Stimulated activated CD4-positive, alpha-beta T cell treated with anti-CD3 and anti-CD28 coated beads, Interleukin-15, amount 100 ng/mL, for 48 hours (primary cell): ENCODE results near the gene ABCC12.

Experiments
- DNase-seq, 2 donors: peaks; one replicate each; pipeline ENCODE4 v3.0.0-alpha.2; 2020; ENCODE audit warnings: low read depth in 2 of 2

Gene ABCC12

GRCh38 chr16:48165961-48166578 lies 10.3 kb upstream of the ABCC12 start:
- DNase-seq = no peak

DNA sequence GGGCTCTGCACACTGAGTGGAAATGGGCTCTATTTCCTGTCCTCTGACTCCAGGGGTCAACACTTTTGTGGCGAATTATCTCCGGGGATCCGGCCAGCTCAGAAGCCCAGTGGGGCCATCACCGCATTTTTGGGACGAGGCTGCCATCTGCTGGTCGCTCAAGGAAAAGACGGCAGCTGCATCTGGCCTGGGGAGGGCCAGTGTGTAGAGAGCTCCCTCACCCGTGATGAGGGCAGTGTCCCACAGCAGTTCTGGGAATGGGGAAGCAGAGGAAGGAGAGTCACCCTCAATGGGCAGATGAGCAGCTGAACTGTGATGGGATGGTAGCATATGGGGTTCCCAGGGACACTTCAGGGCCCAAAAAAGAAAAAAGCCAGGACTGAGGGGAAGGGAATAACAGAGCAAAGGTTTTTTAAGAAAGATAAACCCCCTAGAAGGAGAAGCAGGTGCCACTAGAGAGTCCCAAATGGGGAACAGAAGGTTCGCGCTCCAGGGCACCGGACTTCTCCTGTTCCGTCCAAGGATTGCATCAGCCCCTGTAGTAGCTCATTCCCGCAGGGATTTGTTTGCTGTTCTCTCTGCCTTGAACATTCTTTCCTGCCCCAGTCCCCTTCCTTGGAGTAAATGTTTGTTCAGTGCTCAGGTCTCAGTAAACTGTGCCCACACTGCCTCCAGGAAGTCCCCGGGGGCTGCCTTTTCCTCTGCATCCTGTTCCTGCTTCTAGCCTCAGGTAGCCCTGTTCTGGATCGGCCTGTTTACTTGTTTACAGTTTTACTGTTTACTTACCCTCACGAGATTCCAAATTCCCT lies 9.3 kb upstream of the ABCC12 start:
- DNase-seq = peak; percentile 32 to 51

- DNase-seq = no peak
These were observed 7.1 kb upstream of the ABCC12 start for GRCh38 chr16:48162839-48163410.

- DNase-seq = no peak
These were observed 6.1 kb upstream of the ABCC12 start for GRCh38 chr16:48161906-48162305.

DNA sequence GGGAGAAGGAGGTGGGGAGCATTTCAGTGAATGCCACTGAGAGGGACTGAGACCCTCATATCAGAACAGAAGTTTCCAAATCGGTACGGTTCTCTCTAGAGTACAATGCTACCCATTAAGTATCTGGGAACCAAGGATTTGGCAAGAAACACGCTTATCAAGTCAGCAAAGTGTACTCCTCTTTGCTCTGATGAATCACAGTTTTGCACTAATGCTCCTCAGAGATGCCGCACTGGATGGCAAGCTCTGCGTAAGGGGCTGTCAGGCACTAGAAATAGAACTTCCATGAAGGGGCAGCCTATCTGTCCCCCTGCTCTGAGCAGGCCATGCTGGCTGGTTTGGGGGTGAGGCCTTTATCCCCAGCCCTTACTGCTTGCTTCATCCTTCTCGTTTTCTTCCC lies 4.8 kb upstream of the ABCC12 start:
- no peak for DNase-seq

GRCh38 chr16:48158296-48158695 lies 2.5 kb upstream of the ABCC12 start:
- DNase-seq = peak; percentile 33 to 52

GRCh38 chr16:48157794-48158193 lies 2.0 kb upstream of the ABCC12 start:
- DNase-seq = no peak

DNA sequence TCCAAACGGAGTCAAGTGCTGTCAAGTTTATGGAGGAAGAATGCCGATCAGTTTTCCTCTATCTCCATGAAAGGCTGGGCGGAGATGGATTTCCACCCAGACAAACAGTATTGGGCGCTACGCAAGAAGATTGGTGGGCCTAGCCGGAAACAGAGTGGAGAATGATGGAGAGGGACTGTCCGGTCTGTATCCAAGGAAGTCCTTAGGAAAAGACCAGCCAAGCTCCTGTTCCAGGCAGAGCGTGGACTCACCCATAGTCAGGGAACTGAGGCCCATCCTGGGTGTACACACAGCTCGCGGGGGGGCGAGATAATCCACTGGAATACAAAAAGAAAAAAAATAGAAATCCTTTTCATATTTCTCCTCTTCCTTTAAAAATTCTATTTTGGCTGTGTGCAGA lies 1.5 kb upstream of the ABCC12 start:
- no peak for DNase-seq

DNA sequence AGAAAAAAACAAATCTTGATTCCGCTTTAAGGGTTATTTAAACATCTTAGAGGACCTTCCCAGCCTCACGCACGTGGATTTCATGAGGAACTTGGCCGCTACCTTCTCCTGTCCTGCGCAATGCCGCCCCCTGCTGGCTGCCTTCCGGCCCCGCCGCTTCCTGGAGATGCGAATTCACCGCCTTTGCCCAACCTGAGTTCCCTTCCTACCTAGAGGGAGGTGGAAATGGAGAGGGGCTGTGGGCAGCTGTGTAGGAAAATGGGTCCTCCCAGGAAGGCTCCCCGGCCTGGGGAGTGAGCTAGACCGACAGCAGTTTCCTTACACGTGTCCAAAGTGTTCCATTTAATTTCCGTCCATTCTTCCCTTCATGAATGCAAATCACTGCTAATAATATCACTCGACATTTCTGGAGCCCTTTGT lies 1.0 kb upstream of the ABCC12 start:
- peak; percentile 67 to 80 for DNase-seq

- DNase-seq = no peak
These were observed 2.0 kb downstream of the ABCC12 start for GRCh38 chr16:48153774-48154173.

DNA sequence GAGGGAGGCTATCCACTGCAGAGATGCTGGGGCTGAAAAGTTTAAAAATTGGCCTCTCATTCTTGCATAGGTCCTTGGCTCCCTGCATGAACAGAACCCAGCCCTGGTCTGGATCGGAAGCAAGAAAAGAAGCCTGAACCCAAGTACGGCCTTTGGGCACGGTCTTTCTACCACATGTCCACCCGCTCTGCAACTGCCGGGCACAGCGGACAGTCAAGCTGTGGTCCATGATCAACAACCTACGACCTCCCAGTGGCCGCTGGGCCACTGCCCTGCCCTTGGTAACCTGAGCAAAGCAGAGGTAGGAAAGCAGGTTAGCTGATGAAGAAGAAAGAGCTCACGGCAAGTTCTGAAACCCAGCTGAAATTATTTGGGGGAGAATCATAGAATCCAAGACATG lies 3.6 kb downstream of the ABCC12 start:
- DNase-seq = no peak

DNA sequence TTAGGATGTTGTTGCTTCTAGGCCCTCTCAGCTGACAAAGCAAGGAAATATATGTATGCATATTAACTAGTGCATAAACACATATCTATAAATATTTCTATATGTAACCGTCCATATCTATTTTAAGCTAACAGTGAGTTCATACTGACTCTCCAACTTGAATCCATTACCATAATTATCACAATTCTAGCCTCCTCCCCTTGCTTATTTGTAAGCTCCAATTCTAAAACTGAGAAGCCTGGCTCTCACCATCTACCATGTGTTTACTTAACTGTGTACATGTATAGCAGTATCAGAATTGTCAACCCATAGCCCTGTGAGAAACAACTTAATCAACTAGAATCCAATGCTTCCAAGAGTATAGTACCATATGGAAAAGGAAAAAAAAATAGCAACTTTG lies 5.1 kb downstream of the ABCC12 start:
- DNase-seq = no peak

GRCh38 chr16:48146710-48147109 lies 9.1 kb downstream of the ABCC12 start:
- DNase-seq = no peak

DNA sequence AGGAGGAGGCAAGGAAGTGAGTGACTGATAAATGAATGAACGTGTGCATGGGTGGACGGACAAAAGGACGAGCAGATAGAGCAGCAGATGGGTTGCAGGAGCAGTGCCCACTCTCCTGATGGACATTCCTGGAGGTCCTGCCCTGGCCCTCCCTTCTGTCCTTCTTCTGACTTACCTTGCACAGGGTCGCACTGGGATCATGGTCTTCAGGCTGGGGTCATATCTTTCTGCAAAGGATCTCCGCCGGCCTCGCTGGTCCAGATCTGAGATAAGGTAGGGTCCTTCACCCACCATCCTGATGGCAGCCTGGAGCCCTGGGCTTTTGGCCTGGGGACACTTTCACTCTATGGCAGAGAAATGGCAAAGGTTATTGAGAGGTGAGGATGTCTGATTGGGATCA lies 9.7 kb downstream of the ABCC12 start:
- no peak for DNase-seq

DNA sequence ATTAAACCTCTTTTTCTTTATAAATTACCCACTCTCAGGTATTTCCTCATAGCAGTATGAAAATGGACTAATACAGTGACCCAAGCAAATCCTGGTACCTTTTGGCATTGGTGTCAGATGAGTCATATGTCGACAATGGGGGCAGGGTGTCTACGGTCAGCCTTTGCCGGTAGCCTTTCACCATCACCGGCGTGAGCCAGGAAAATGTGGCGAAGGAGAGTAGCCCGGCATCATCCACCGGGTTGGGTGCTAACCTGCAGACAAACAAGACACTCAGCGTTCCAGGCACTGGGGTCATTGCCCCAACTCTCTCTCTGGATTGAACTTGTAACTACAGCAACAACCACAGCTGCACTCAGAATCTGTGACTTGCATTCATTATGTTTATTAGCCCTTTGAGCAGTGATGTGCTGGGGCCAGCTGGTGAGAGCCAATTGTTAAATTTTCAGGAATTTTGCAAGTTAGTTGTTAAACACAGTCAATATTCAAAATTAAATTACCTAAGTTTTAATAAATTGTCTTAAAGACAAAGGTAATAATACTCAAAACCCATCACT lies 11.9 kb downstream of the ABCC12 start:
- no peak for DNase-seq

DNA sequence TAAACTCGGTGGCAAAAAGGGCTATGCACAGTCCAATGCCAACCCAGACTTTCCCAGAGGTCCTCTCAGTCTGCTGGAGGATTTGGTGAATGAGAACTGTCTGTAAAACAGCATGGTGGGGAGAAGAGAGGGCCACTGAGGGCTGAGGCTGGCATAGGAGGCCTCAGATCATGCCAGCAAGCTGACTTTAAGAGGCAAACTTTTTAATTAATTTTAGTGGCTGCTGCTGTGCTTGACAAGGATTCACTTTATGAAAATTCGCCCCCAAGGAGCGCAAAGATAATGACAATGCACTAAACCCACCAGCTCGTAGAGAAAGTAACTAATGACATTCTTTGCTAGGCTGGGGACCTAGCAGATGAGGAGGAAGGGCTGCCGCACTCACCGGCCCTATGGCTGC lies 15.0 kb downstream of the ABCC12 start:
- no peak for DNase-seq

DNA sequence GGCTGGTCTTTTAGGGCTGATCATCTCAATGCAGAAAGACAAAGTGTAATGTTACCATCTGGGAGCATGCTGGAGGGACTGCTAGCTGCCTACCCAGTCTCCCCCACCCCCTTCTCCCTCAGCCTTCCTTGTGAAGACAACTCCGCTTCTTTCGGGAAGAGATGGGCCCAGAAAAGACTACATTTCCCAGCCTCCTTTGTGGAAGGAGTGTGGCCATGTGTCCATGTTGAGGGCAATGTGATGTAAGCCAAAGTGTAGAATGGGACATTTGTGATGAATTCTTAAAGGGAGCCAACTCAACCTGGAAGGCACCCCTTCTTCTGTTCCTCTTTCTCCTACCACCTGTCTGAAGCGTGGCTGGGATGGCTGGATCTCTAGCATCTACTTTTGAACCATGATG lies 16.3 kb downstream of the ABCC12 start:
- DNase-seq = no peak

- DNase-seq = no peak
These were observed 17.2 kb downstream of the ABCC12 start for GRCh38 chr16:48138543-48138942.

DNA sequence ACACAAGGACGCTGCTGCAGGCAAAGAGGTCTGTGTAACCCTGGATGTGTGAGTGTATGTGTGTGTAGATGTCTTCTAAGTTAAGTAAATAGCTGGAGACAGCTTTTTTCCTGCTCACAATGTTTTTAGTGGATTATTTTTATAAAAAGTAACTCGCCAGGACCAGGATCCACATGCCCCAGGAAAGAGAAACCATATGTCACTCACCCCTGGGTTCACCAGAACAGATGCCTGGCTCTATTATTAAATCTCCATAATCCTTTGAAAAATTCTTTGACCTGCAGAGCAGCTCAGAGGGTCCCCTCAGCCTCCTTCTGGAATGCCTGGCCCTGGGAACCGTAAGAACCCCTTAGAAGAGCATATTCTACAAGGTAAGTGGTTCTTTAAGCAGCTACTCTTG lies 18.0 kb downstream of the ABCC12 start:
- no peak for DNase-seq

GRCh38 chr16:48136547-48137360 lies 19.0 kb downstream of the ABCC12 start:
- DNase-seq = no peak

DNA sequence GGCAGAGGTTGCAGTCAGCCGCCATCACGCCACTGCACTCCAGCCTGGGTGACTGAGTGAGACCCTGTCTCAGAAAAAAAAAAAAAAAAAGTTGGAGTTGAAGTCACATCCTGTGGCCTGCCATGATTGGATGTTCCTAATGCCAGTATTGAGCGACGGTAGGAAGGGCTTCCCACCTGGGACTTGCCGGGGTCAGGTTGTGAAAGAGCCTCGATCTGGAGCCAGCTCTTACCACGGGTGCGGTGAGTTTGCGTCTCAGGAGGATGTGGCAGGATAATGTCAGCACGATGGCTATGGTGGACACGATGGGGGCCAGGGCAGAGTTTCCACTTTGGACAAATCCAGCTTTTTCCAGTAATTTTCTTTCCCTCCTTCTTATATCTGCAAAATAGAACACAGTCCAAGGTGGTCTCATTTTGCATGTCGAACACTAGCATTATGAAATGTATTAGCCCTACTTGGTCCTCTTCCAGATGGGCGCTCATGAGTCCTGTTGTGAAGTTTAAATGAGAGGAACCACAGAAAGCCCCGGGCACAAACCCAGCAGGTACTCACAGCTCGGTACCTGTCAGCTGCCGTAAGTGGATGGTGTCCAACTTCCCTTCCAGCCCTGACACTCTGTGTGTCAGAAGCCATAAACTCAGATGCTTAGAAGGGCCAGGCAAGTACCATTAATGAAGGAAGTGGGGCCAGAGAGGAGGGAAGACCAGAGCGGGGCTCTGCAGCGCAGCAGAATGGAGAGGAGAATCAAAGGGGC lies 22.2 kb downstream of the ABCC12 start:
- no peak for DNase-seq
